Epithelial cell of esophagus (primary cell): Measurements from ENCODE around the gene FOXA2.

Source experiments
- DNase-seq: peaks from one replicate; pipeline ENCODE4 v3.0.0; 2010; ENCODE audit warnings: low read depth
- H3K4me3 ChIP-seq: 2 replicates; pipeline ENCODE4 v1.5.1; 2011; ENCODE audit warnings: mild to moderate bottlenecking, low read length, control low read depth
- TF ChIP-seq, protein P1 (sequence below): IDR thresholded peaks from 2 replicates; pipeline ENCODE4 v1.5.1; 2011; ENCODE audit warnings: low read depth, mild to moderate bottlenecking, low read length, control low read depth, inconsistent platforms; ENCODE audit not compliant: insufficient read depth; ENCODE audit errors: missing control alignments

FOXA2 gene

DNA sequence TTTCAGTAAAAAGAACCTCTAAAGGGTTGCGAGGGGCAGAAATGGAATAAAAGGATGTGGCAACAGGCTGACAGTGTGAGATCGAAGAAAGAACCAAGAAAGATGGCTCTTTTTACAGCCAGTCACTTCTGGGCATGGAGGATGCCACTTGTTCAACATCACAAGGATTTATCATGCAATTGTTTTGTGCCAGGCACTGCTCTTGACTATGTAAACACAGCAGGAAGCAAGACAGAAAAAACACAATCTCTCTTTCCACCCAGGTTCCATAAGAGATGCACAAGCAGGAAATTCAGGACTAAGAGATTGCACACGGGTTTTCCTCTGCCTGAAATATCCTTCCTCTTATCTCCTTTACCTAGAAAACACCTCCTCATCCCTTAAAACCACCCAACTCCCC lies 38.0 kb downstream of the FOXA2 start:
- TF ChIP-seq, protein P1, sequence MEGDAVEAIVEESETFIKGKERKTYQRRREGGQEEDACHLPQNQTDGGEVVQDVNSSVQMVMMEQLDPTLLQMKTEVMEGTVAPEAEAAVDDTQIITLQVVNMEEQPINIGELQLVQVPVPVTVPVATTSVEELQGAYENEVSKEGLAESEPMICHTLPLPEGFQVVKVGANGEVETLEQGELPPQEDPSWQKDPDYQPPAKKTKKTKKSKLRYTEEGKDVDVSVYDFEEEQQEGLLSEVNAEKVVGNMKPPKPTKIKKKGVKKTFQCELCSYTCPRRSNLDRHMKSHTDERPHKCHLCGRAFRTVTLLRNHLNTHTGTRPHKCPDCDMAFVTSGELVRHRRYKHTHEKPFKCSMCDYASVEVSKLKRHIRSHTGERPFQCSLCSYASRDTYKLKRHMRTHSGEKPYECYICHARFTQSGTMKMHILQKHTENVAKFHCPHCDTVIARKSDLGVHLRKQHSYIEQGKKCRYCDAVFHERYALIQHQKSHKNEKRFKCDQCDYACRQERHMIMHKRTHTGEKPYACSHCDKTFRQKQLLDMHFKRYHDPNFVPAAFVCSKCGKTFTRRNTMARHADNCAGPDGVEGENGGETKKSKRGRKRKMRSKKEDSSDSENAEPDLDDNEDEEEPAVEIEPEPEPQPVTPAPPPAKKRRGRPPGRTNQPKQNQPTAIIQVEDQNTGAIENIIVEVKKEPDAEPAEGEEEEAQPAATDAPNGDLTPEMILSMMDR, result no peak
- H3K4me3 ChIP-seq, result no peak overlapping the region
- no peak for DNase-seq

- TF ChIP-seq, protein P1, result no peak
- no peak overlapping the region for H3K4me3 ChIP-seq
- no peak for DNase-seq
Observed at GRCh38 chr20:22545045-22545444, 39.3 kb downstream of the FOXA2 start.

- no peak overlapping the region for H3K4me3 ChIP-seq
- TF ChIP-seq, protein P1, result no peak
- no peak for DNase-seq
Observed at GRCh38 chr20:22544462-22544861, 39.9 kb downstream of the FOXA2 start.

- DNase-seq, result no peak
- no peak overlapping the region for H3K4me3 ChIP-seq
- TF ChIP-seq, protein P1, result no peak
Observed at GRCh38 chr20:22542427-22542826, 41.9 kb downstream of the FOXA2 start.

DNA sequence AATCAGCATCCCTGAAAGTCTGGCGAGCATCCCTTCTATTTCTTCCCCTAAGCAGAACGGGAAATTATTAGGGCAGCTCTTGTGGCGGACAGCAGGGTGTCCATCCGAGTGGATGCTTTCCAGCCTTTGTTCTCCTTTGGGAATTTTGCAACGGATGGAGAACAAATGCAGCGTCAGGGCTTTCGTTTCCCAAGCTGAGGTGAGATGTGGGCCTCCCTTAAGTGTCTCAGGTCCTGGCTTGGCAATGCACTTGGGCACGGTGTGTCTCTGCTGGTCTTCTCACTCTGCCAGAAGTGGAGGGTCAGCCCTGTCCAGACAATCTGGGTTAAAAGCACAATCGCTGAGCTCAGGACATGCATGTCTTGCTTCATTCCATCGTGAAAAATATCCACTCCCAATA lies 43.5 kb downstream of the FOXA2 start:
- no peak overlapping the region for H3K4me3 ChIP-seq
- no peak for DNase-seq
- TF ChIP-seq, protein P1, result no peak

- TF ChIP-seq, protein P1, result no peak
- DNase-seq, result no peak
- no peak overlapping the region for H3K4me3 ChIP-seq
Observed at GRCh38 chr20:22536956-22537756, 47.2 kb downstream of the FOXA2 start.
